ENCODE results near the gene MYO18A.

- TF ChIP-seq, protein P1, sequence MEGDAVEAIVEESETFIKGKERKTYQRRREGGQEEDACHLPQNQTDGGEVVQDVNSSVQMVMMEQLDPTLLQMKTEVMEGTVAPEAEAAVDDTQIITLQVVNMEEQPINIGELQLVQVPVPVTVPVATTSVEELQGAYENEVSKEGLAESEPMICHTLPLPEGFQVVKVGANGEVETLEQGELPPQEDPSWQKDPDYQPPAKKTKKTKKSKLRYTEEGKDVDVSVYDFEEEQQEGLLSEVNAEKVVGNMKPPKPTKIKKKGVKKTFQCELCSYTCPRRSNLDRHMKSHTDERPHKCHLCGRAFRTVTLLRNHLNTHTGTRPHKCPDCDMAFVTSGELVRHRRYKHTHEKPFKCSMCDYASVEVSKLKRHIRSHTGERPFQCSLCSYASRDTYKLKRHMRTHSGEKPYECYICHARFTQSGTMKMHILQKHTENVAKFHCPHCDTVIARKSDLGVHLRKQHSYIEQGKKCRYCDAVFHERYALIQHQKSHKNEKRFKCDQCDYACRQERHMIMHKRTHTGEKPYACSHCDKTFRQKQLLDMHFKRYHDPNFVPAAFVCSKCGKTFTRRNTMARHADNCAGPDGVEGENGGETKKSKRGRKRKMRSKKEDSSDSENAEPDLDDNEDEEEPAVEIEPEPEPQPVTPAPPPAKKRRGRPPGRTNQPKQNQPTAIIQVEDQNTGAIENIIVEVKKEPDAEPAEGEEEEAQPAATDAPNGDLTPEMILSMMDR (IDR thresholded peaks at IDR 0.05; ENCODE audit: insufficient read depth, low read depth, low read length) = no peak
- no peak for TF ChIP-seq EZH2 (IDR thresholded peaks at IDR 0.05; ENCODE audit: insufficient read depth, low read length)
Observed at GRCh38 chr17:29102046-29102445, 78.2 kb downstream of the MYO18A start.
